Ishikawa (cell line): ENCODE measurements around the gene ARID1B.

Source experiments
- CEBPB ChIP-seq: IDR thresholded peaks from 2 replicates; pipeline ENCODE4 v1.6.1; 2012
- CREB1 ChIP-seq: IDR thresholded peaks from 2 replicates; pipeline ENCODE4 v1.6.1; 2012; ENCODE audit warnings: low read depth
- EGR1 ChIP-seq: IDR thresholded peaks from 2 replicates; pipeline ENCODE4 v1.6.1; 2012
- EP300 ChIP-seq: IDR thresholded peaks from 2 replicates; pipeline ENCODE4 v1.6.1; 2012; ENCODE audit warnings: borderline replicate concordance
- FOXM1 ChIP-seq: IDR thresholded peaks from 2 replicates; pipeline ENCODE4 v1.6.1; 2012; ENCODE audit warnings: low read depth, borderline replicate concordance
- MAX ChIP-seq: IDR thresholded peaks from 2 replicates; pipeline ENCODE4 v1.6.1; 2012
- NFIC ChIP-seq: IDR thresholded peaks from 2 replicates; pipeline ENCODE4 v1.6.1; 2012
- RAD21 ChIP-seq: IDR thresholded peaks from 2 replicates; pipeline ENCODE4 v1.6.1; 2012; ENCODE audit warnings: low read depth
- REST ChIP-seq: IDR thresholded peaks from 2 replicates; pipeline ENCODE4 v1.6.1; 2012; ENCODE audit warnings: low read depth, mild to moderate bottlenecking
- TAF1 ChIP-seq: IDR thresholded peaks from 2 replicates; pipeline ENCODE4 v1.6.1; 2012; ENCODE audit warnings: low read depth, mild to moderate bottlenecking
- TCF12 ChIP-seq: IDR thresholded peaks from 2 replicates; pipeline ENCODE4 v1.6.1; 2012; ENCODE audit warnings: low read depth
- TEAD4 ChIP-seq: IDR thresholded peaks from 2 replicates; pipeline ENCODE4 v1.6.1; 2012
- USF1 ChIP-seq: IDR thresholded peaks from 2 replicates; pipeline ENCODE4 v1.6.1; 2012
- YY1 ChIP-seq: IDR thresholded peaks from 2 replicates; pipeline ENCODE4 v1.6.1; 2012; ENCODE audit warnings: low read depth
- ZBTB7A ChIP-seq: IDR thresholded peaks from 2 replicates; pipeline ENCODE4 v1.6.1; 2012; ENCODE audit warnings: low read depth

Gene ARID1B

GRCh38 chr6:157029980-157030690, 253.0 kb downstream of the ARID1B start:
- no peak for TF ChIP-seq REST
- no peak for TF ChIP-seq TEAD4
- TF ChIP-seq TCF12 = no peak
- no peak for TF ChIP-seq TAF1
- TF ChIP-seq CREB1 = no peak
- no peak for TF ChIP-seq CEBPB
- TF ChIP-seq RAD21 = no peak
- no peak for TF ChIP-seq ZBTB7A
- no peak for TF ChIP-seq YY1

GRCh38 chr6:157030755-157031154, 253.6 kb downstream of the ARID1B start:
- TF ChIP-seq TEAD4 = no peak
- no peak for TF ChIP-seq MAX
- TF ChIP-seq USF1 = no peak
- no peak for TF ChIP-seq TAF1
- TF ChIP-seq EP300 = no peak
- TF ChIP-seq FOXM1 = no peak
- no peak for TF ChIP-seq CREB1
- TF ChIP-seq TCF12 = no peak
- no peak for TF ChIP-seq YY1
- no peak for TF ChIP-seq RAD21
- TF ChIP-seq REST = no peak
- TF ChIP-seq EGR1 = no peak
- no peak for TF ChIP-seq CEBPB
- no peak for TF ChIP-seq ZBTB7A
- TF ChIP-seq NFIC = no peak

- TF ChIP-seq RAD21 (no peak), CREB1 (no peak), REST (no peak), YY1 (no peak), EP300 (no peak), NFIC (no peak), TCF12 (no peak), TAF1 (no peak), ZBTB7A (no peak), EGR1 (no peak), TEAD4 (no peak), CEBPB (no peak), FOXM1 (no peak)
Measured at GRCh38 chr6:157032923-157033322, 255.7 kb downstream of the ARID1B start.

DNA sequence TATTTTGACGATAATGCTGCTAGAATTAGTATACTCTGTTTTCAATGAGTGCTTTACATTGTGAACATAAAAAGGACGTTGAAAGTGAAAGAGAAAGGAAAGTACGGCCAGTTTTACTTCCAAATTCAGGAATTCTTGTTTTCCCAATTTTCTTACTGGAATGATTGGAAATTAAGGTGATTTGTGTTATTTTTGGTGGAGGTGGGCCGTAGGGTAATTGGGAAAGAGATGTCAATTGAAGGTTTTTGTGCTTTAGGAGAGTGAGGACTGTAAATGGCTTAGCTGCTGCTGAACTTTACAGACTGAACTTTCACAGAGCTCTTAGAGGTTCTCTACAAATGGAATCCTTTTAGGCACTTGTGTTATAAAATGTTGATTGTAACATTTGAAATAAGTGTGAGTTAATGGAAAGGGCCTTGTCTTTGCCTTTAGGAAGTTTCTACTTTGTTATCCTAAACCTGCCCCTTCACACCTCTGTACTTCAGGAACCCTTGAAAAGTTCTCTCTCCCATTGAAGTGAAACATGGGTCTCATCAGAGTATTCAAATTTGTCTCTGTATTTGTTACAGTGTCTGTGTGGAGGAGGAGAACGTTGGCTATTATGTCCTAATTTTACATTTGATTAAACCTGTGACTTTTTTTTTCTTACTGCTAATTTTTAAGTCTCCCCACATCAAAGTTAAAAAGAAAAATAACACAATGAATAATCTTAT, 256.4 kb downstream of the ARID1B start:
- TF ChIP-seq TEAD4 (no peak), ZBTB7A (no peak), CREB1 (no peak), USF1 (no peak), TAF1 (no peak), MAX (no peak), REST (no peak), EGR1 (no peak), TCF12 (no peak), EP300 (no peak), NFIC (no peak)
